HEK293 (cell line): ENCODE data around the gene FAM174A.

Experiments
- PATZ1 ChIP-seq: fragments of 450-650 bp; formaldehyde crosslinking; IDR thresholded peaks from 2 replicates; pipeline ENCODE4 v1.5.1; 2016; ENCODE audit warnings: missing biosample characterization, missing genetic modification characterization
- ZNF274 ChIP-seq, 2 experiments: fragments of 200-500 bp in 1 of 2; fragments of 450-650 bp in 1 of 2; sonication (Bioruptor generic) in 1 of 2; formaldehyde crosslinking in 1 of 2; IDR thresholded peaks; 2 replicates each; pipeline versions ENCODE4 v1.5.1 to v1.6.1; 2014 to 2016; ENCODE audit warnings: borderline replicate concordance in 1 of 2, inconsistent platforms in 1 of 2, low read length in 1 of 2, missing biosample characterization in 1 of 2, missing genetic modification characterization in 1 of 2

- no peak for TF ChIP-seq PATZ1
- no peak for TF ChIP-seq ZNF274 (IDR thresholded peaks at IDR 0.05; ENCODE audit: low read length)
- no peak for TF ChIP-seq ZNF274 (tag by site-specific recombination; IDR thresholded peaks at IDR 0.05; ENCODE audit: borderline replicate concordance)
Observed at GRCh38 chr5:100576217-100576751, 41.1 kb downstream of the FAM174A start.
